NCI-H1694 (cell line): ENCODE measurements around the gene DNAAF5.
"Not testable (repeated sequence)": the region's sequence is repeated elsewhere in the genome, so short reads cannot be mapped to it uniquely, and the experiment has no call there.

ENCODE experiments used
- DNase-seq: peaks from one replicate; lab custom pipeline; 2025; lab: John Stamatoyannopoulos, UW

Gene DNAAF5

DNA sequence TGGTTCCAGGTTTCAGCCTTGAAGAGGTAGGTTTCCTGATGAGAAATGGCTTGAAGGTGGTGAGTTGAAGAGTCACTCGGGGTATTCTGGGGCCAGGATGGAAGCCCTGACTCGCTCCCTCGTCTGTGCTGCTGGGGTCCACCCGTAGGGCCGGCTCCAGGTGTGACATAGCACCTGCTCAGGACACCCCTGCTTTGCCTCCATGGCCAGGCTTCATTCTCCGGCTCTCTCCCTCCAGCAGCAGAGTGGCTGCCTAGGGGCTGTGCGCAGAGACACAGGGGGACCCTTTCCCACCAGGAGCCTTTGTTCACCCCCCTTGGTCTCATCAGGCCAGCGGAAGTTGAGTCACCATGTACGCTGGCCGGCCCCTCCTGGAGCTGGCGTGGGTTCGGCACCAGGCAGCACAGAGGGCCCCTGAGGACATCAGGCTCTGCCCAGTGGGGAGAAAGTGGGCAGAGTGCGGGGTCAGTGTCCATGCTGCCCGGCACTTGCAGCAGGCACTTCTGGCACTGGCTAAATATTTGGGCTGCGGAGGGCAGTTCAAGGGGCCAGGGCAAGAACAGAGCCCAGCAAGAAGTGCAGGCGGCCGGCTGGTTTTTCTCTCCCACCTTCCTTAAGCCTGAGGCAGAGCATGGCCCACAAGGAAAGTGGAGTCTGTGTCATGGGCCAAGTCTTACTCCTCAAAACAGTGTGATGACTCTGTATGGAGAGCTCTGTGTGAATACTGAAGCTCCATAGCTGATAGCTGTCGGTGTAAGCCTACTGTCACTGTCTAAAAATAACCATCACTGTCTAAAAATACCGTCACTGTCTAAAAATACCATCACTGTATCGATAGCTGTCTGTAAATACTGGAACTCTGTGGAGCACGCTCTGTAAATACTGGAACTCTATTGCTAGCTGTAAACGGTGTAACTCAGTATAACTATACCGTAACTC lies 4.3 kb downstream of the DNAAF5 start:
- no peak for DNase-seq

GRCh38 chr7:731440-732085 lies 5.1 kb downstream of the DNAAF5 start:
- no peak for DNase-seq

DNA sequence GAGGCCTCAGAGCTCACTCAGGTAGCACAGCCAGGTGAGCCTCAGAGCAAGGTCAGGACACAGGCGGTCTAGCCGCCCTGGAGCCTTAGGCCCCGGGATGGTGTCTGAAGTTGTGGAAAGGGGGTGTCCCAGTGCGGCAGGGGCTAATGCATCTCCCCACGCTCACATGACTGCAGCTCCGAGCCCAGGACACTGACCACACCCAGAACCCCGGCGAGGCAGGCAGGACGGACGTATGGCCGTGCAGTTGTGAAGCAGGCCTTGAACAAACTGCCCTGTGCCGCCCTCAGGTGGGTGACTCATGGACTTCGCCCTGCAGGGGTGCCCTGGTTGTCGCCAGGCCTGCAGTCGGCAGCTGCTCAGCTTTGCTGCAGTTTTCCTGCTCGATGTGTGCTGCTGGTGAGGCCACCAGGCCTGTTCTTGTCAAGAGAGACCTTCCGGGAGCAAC lies 5.6 kb downstream of the DNAAF5 start:
- DNase-seq, result peak; percentile 93

DNA sequence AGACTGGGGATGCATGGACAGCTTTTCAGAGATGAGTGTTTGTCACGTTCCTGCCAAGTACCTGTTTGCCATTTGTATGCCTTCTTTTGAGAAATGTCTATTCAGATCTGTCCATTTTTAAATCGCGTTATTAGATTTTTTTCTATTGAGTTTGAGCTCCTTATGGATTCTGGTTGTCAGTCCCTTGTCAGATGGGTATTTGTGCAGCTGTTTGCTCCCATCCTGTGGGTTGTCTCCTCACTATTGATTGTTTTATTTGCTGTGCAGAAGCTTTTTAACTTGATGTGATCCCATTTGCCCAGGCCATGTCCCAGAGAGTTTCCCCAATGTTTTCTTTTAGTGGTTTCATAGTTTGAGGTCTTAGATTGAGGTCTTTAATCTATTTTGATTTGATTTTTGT lies 6.1 kb downstream of the DNAAF5 start:
- DNase-seq, result no peak

- no peak for DNase-seq
Observed at GRCh38 chr7:734214-734613, 7.7 kb downstream of the DNAAF5 start.

- no peak for DNase-seq
Observed at GRCh38 chr7:734808-735207, 8.3 kb downstream of the DNAAF5 start.

GRCh38 chr7:738241-738640 lies 11.7 kb downstream of the DNAAF5 start:
- no peak for DNase-seq

DNA sequence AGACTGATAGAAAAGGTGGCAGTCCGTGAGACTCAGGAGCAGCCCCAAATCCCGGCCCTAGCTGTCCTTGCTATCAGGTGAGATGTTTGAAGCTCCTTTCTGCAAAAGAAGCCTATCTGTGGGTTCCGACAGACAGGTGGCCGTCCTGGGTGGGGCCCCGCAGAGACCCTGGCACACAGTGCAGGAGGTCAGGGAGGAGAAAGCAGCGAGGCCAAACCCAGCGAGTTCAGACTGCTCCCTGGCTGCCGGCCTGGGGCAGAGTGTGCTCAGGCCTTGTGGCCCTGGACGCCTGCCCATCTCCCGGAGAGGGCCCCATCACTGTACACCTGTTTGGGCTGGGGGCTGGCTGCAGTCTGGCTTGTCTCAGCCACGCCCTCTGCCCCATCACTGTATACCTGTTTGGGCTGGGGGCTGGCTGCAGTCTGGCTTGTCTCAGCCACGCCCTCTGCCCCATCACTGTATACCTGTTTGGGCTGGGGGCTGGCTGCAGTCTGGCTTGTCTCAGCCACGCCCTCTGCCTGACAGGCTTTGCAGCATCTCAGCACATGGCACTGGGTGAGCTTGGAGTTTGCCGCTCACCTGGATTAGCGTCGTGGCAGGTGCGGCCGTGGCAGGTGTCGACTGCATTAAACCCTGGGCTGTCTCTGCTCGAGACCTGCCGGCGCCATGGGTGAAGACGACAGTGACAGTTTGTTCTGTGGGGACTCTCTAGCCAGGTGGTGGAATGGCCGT lies 12.4 kb downstream of the DNAAF5 start:
- DNase-seq, result no peak

DNA sequence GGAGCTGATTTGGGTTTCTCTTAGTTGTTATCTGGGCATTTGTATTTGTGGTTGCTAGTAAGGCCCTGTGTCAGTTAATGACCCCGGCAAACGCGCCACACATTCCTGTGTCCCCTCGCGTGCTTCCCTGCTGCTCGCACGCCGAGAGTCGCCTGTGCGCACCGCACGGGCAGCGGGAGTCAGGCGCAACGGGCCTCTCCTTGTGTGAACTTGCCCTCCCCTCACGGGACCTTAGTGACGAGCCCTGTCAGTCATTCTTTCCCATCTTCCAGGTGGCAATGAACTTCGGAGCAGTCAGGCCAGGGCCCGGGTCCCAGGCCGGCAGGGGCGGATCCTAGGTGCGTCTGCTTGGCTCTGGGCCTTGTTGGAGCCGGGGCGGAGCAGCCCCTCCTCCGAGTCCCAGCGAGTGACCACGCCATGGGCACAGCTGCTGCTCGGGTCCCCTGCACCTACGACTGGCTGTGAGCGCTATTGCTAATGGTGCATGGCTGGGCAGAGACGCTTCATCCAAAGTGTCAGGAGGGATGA lies 13.0 kb downstream of the DNAAF5 start:
- no peak for DNase-seq

DNA sequence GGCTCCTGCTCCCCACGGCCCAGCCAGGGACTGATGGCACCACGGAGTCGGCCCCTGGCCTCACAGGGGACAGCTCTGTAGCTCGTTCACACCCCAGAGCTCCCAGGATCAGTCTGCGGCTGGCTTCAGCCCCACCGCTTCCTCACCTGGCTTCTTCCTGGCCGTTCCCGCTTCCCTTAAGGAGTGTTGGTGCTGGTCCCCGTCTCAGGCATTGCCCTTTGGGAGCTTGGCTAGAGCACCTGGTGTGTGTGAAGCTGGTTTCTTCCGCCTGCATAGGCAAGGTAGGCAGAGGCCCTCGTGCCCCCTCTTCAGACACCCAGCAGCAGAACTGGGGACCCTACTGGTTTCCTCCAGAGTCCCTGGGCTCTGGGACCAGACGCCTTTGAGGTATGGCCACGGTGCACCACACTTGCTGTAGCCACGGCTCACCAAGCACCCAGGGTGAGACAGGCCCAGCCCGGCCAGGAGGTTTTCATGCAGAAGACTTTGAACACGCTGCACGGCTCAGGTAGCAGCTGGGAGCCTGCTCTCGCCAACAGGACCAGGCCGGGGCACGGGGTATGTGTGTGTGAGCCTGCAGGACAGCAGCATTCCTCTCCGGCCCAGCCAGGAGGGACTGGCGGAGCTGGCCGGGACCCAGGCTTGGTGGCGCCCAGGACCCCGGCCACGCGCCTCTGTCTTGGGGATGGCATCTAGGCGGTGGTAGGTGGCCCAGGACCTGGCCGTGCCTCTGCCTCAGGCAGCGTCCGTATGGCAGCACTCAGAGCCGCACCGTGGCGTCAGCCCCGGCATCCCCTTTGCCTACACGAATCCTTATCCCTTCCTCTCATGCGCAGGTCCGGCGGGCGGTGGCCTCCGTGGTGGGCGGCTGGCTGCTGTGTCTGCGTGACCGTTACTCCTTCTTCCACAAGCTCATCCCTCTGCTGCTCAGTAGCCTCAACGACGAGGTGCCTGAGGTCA lies 13.8 kb downstream of the DNAAF5 start:
- DNase-seq, result no peak

DNA sequence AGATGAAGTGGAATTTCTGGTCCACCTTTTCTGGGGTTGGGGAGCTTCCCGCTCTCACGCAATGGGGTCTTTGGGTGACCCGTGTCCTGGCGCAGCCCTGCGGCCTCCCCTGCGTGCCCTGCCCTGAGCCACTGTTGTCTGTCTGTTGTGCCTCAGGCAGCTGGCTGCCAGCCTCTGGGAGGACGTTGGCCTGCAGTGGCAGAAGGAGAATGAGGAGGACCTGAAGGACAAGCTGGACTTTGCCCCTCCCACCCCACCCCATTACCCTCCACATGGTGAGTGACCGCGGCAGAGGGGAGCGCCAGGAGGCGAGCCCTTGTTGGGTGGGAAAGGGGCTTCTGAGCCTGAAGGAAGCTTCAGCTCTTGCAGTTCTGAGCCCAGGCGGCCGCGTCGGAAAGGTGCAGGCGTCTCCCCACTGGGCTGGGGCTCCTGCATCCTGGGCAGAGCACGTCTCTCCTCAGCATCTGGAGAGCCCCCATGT lies 14.7 kb downstream of the DNAAF5 start:
- DNase-seq, result no peak

DNA sequence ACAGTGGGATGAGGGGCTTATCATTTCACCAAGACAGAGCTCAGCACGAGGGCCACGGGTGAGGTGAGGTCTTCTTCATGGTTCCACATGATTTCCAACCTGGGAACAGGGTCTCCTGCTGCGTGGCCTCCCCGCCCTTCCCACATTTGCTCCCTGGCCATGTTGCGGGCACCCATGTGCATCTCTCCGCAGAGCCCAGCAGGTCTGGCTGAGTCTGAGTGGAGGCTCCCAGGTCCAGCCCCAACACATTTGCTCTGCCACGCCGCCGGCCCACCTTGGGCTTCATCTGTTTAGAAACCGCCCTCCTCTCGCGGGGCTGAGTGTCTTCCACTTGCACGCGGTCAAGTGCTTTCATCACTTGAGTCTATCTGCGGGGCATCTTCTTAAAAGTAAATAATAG lies 15.4 kb downstream of the DNAAF5 start:
- no peak for DNase-seq

DNA sequence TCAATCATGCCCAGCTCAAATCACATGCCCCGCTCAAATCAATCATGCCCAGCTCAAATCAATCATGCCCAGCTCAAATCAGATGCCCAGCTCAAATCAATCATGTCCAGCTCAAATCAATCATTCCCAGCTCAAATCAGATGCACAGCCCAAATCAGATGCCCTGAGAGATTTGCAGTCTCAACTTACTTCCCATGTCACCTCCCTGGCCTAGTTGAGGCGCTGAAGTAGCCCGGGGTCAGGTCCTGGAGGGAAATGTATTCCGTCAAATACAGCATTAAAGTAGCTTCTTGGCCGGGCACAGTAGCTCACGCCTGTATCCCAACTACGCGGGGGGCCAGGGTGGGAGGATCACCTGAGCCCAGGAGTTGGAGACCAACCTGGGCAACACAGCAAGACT lies 16.3 kb downstream of the DNAAF5 start:
- no peak for DNase-seq

DNA sequence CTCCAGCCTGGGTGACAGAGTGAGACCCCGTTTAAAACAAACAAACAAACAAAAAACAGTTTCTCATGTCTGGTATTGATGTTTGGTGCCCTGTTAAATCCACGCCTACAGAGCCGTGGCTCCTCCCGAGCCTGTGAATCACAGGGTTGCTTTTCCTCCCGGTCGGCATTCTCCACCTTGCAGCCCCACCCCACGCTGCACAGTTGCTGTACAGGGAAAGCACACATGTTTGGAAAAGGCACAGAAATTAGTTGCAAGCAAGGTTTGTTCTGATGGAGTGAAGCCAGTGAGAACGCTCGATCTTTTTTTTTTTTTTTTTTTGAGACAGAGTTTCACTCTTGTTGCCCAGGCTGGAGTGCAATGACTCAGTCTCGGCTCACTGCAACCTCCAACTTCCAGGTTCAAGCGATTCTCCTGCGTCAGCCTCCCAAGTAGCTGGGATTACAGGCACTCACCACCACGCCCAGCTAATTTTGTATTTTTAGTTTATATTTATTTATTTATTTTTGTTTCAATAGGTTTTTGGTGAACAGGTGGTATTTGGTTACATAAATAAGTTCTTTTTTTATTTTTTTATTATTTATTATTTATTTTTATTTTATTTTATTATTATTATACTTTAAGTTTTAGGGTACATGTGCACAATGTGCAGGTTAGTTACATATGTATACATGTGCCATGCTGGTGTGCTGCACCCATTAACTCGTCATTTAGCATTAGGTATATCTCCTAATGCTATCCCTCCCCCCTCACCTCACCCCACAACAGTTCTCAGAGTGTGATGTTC lies 17.0 kb downstream of the DNAAF5 start:
- not testable (repeated sequence) for DNase-seq

- not testable (repeated sequence) for DNase-seq
Observed at GRCh38 chr7:744128-744520, 17.6 kb downstream of the DNAAF5 start.

- no peak for DNase-seq
Observed at GRCh38 chr7:744854-745430, 18.4 kb downstream of the DNAAF5 start.

- DNase-seq, result no peak
Observed at GRCh38 chr7:745431-746154, 19.1 kb downstream of the DNAAF5 start.

DNA sequence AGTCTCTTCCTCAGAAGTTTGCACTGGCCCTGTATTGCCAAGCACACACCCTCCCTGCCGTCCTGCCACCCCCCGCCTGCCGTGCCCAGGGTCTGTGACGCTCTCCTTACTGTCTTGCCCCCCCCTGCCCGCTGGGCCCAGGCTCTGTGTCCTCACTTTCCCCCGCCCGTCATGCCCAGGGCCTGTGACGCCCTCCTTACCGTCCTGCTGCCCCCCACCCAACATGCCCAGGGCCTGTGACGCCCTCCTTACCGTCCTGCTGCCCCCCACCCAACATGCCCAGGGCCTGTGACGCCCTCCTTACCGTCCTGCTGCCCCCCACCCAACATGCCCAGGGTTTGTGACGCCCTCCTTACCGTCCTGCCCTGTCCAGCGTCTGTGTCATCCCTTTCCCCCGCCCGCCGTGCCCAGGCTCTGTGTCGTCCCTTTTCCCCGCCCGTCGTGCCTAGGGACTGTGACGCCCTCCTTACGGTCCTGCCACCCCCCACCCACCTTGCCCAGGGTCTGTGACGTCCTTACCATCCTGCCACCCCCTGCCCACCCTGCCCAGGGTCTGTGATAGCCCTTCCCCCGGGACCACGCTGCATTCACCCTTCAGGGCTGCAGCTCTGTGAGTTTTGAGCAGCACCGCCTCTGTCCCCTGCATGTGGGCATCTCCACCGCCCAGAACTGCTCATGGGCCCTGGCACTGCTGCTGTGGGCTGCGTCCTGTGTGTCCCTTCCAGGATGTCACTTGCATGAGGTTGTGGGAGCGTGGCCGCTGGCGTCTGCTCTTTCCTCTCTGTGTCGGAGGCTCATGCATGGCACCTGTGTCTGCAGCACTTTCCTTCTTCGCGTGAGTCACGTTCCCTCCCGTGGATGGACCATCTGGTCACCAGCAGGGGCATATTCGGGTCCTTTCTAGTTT lies 19.9 kb downstream of the DNAAF5 start:
- no peak for DNase-seq
